RCC 7860 (cell line): ENCODE data around the gene ZNF500.
"Not testable (repeated sequence)": the region's sequence is repeated elsewhere in the genome, so short reads cannot be mapped to it uniquely, and the experiment has no call there.

ENCODE experiments used
- DNase-seq: peaks from one replicate; pipeline ENCODE4 v3.0.0-alpha.2; 2015; ENCODE audit warnings: low spot score
- FAIRE-seq: peaks from 2 replicates; lab custom pipeline; 2012; peaks lifted over from hg19 to GRCh38; lab: Jason Lieb, UNC

The ZNF500 gene

DNA sequence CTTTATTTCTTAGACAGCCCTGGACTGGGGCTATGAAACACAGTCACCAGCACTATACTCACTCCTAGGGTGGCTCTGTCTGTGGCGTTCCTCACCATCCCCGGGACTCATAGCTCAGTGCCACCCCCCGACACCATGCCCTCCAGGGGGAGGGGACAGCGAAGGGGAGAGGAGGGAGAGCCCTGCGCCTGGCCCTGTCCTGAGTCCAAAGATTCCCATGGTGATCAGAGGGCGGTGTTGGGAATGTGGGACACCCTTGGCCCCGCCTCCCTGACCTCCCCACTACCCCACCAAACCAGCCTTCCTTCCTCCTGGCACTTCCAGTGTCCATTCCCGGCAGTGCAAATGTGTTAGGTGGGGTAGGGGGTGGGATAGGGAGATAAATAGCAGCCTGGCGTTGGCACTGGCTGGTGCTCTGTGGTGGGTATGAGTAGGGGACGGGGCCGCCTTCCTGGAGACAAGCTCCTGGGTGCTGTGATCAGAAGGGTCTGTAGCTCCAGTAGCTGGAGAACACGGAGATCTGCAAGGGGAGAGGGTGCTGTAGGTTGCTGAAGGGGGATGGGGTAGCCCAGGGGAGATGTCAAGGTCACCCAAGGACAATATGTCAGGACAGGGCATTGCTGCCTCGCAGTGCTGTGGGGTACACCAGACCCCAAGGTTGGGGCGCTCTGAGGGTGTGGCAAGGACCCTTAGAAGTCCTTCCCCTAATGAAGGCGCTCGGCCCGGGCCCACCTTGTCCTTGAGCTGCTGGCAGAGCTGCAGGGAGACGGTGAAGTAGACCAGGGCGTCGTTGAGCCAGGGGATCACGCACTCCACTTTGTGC lies 30.2 kb upstream of the ZNF500 start:
- DNase-seq, result no peak

DNA sequence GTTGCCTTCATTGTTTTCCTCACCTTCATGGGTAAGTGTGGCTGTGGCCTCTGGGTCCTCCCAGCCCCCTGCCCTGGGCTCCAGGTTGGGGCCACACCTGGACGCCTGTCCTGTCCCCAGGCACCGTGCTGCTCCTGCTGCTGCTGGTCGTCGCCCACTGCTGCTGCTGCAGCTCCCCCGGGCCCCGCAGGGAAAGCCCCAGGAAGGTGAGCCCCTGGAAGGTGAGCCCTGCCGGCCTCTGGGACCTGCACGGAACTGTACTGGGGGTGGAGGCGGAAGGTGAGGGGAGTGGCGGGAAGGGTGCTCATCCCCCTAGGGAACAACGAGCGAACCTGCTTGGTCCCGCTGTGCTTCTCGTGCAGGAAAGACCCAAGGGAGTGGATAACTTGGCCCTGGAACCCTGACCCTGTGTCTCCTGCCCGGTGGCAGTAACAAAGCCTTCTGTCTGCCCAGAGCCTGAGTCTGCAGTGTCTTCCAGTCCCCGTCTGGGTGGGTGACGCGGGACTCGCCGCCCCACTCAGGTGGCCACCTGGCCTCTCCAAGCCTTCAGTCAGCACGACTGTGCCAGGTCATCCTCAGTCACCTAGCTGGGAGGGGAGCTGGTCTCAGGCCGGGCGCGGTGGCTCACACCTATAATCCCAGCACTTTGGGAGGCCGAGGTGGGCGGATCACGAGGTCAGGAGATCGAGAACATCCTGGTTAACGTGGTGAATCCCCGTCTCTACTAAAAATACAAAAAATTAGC lies 29.0 kb upstream of the ZNF500 start:
- no peak for DNase-seq
- no peak for FAIRE-seq

More for the DNA sequence above, 30.2 kb upstream of the ZNF500 start:
- no peak for FAIRE-seq

DNA sequence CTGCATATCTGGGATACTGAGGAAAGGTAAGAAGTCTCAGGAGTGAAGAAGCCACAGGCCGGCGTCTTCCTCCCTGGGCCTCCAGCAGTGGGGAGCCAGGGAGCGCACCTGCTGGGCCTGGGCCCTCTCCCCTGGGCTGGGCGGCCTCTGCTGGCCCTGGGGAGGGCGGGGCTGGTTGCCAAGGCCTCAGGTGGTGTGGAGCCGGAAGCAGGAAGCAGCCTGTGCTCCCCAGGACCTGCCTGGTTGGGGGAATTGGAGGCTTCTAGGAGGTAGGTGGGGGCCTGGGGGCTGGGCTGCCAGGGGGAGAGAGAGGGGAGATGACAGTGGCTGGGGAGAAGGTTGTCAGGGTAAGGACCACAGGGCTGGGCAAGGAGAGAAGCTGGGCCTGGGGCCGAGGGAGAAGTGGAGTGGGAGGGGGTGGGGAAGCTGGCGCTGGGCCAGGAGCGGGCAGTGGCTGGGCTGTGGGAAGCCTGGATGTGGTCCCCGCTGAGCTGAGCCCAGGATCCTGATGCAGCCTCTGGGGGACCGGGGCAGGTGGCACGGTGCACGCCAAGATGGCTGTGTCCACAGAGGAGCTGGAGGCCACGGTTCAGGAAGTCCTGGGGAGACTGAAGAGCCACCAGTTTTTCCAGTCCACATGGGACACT lies 28.3 kb upstream of the ZNF500 start, which contains the start of gene SMIM22:
Gene SMIM22, plus strand, starts transcription at position 189 of the 647 bp plus-strand sequence. Its CDS starts 366 bp downstream, at position 555.
- FAIRE-seq, result no peak
- no peak for DNase-seq

DNA sequence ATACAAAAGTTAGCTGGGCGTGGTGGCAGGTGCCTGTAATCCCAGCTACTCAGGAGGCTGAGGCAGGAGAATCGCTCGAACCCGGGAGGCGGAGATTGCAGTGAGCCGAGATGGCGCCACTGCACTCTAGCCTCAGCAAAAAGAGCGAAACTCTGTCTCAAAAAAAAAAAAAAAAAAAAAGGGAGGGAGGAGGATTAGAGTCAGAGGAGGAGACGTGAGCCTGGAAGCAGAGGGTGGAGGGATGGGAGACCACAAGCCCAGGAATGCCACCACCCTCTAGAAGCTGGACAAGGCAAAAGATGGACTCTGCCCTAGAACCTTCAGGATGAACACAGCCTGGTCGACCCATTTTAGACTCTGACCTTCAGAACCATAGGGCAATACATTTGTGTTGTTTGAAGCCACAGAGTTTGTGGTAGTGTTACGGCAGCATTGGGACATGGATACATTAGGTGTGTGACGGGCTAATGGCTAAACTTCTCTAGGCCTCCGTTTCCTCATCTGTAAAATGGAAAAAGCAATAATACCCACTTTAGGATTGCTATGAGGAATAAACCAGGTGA lies 26.1 kb upstream of the ZNF500 start:
- DNase-seq (no peak), FAIRE-seq (no peak)

DNA sequence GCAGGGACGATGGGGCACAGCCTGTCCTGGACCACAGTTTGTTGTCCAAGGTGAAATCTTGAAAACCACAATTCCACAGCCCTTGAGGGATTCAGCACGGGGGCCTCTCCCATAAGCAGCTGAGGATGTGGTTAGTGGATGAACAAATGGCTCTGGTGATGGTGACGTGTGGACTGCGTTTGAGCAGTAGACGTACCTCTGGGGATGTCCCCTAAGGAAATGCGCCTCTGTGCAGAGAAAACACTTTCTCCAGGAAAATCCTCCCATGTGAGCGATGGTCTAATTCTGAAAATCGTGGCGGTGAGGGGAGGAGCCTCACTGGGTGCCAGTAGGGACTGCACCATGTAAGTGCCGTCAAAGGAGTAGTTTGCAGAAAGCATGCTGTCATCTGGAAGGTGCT lies 23.9 kb upstream of the ZNF500 start:
- DNase-seq (no peak), FAIRE-seq (no peak)

DNA sequence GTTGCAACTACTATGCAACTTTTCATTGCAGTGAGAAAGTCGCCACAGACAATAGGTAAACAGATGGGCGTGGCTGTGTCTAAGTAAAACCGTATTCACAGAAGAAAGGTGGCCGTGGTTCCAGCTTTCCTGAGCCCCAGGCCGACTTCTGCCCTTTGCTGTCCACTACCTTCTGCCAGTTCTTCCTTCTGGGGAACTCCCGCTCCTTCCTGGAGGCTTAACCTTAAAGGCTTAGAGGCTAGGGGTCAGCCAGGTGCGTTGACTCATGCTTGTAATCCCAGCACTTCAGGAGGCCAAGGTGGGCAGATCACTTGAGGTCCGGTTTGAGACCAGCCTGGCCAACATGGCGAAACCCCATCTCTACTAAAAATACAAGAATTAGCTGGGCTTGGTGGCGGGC lies 23.3 kb upstream of the ZNF500 start:
- DNase-seq (no peak), FAIRE-seq (no peak)

DNA sequence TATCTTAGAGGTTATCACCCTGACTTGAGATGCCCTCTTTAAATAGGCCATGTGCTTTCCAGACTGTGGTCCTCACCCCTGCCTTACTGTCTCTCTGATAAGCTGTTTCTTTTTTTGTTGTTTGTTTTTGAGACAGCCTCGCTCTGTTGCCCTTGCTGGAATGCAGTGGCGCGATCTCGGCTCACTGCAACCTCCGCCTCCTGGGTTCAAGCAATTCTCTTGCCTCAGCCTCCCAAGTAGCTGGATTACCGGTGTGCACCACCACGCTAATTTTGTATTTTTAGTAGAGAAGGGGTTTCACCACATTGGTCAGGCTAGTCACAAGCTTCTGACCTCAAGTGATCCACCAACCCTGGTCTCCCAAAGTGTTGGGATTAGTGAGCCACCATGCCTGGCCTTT lies 21.9 kb upstream of the ZNF500 start:
- DNase-seq (no peak), FAIRE-seq (no peak)

DNA sequence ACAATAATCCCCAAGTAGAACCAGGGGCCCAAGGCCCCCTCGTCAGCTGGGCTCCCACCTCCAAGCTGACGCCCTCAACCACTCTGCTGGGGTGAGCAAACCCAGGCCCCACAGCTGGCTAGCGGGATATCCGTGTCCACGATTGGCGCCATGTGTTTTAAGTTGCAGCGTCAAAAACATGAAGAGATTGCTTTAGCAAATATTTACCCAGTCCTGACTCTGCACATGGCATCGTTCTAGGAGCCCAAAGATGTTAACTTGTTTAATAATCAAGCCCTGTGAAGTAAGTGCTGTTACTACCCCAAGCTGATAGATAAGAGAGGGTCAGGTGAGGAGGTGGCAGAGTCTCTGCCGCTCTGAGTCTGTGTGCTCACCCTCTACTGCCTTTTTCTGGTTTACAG lies 21.5 kb upstream of the ZNF500 start:
- no peak for DNase-seq
- FAIRE-seq, result no peak

DNA sequence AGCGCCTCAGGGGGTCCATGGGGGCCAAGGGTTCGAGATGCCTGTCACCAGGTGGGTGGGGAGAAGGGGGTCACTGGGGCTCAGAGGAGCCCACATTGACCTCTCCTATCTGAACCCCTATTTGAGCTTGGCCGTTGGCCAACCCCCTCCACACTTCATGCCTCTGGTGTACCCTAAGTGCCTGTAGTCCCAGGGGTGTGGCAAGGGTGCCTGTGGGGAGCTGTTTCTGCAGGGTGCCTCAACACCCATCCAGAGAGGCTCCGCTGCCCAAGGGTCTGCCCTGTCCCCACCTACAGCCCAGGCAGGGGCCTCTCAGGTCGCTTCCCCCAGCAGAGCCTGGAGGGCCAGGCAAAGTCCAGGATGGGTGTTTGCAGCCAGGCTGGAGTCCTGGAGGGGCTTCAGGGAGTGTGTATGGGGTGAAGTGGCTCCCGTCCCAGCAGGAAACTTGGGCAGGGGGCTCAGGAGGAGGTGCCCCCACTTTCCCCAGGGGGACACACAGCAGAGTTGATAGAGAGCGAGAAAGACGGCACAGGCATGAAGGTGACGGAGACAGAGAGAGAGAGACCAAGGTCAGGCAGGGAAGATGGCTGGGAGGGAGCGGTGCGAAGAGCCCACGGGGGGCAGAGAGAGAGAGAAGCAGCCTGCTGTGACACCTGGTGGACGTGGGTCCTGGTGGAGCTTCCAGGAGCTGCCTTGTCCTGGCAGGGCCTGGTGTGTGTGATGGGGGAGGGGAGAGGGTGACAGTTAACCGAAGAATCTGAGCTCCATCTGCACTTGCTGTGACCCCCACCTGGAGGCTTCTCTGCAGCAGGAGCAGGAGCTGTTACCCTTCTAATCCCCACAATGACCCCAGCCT lies 20.9 kb upstream of the ZNF500 start, which contains the start of gene SEPTIN12:
Gene SEPTIN12, minus strand, starts transcription at position 719 of the 856 bp plus-strand sequence. Its CDS starts 700 bp downstream, at position 19.
- FAIRE-seq (no peak), DNase-seq (no peak)

DNA sequence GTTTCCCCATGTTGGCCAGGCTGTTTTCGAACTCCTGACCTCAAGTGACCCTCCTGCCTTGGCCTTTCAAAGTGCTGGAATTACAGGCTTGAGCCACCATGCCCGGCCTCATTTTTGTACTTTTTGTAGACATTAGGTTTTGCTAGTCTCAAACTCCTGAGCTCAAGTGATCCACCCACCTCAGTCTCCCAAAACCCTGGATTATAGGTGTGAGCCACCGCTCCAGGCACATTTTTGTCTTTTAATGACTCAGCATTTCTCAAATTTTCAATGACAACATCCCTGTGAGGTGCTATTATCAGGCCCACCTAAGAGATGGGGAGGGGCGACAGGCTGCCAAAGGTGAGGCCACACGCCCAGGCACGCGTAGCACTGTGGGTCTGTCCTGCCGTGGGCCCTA lies 20.1 kb upstream of the ZNF500 start:
- DNase-seq, result no peak
- no peak for FAIRE-seq

DNA sequence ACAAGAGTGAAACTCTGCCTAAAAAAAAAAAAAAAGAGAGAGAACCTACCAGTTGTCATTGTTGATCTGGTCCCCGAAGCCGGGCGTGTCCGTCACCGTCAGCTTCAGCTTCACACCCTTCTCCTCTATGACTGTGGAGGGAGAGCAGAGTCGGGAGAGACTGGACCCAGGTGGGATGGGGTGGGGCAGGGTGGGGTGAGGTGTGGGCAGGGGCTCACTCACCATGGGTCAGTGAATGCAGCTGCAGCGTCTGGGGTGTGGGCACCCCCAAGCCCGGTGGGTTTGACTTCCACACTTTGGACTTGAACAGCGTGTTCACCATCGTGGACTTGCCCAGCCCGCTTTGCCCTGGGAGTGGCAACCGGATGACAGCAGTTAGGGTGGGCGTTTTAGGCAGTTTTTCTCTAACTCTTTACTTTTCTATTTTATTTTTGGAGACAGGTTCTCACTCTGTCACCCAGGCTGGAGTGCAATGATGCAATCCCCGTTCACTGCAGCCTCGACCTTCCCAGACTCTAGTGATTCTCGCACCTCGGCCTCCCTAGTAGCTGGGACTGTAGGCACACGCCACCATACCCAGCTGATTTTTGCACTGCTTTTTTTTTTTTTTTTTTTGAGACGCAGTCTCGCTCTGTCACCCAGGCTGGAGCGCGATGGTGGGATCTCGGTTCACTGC lies 18.9 kb upstream of the ZNF500 start:
- DNase-seq (no peak), FAIRE-seq (no peak)

DNA sequence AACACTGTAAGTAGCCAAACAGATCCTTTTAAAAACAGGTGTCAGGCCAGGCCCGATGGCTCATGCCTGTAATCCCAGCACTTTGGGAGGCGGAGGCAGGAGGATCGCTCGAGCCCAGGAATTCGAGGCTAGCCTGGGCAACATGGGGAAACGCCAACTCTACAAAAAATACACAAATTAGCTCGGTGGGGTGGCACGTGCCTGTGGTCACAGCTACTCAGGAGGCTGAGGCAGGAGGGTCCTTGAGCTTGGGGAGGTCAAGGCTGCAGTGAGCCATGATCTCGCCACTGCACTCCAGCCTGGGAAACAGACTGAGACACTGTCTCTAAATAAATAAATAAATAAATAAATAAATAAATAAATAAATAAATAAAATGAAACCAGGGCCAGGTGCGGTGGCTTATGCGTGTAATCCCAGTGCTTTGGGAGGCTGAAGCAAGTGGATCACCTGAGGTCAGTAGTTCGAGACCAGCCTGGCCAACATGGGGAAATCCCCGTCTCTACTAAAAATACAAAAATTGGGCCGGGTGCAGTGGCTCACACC lies 17.6 kb upstream of the ZNF500 start:
- not testable (repeated sequence) for DNase-seq, FAIRE-seq

DNA sequence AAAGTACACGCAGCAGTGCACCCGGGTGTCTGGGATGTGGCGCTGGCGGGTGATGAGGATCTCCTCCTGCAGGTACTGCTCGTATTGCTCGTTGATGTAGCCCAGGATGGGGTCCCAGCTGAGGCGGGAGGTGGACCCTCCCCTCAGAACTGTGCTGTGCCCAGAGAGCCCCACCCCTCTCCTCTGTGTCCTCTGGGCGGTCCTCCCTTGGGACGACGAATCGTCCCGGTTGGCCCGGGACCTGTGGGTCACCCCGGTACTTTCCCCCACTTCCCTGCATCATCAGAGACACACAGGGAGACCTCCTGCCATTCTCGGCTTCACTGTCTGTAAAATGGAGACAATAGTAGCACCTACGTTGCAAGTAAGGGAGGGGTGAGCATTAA lies 17.0 kb upstream of the ZNF500 start:
- DNase-seq, result no peak
- FAIRE-seq, result no peak

DNA sequence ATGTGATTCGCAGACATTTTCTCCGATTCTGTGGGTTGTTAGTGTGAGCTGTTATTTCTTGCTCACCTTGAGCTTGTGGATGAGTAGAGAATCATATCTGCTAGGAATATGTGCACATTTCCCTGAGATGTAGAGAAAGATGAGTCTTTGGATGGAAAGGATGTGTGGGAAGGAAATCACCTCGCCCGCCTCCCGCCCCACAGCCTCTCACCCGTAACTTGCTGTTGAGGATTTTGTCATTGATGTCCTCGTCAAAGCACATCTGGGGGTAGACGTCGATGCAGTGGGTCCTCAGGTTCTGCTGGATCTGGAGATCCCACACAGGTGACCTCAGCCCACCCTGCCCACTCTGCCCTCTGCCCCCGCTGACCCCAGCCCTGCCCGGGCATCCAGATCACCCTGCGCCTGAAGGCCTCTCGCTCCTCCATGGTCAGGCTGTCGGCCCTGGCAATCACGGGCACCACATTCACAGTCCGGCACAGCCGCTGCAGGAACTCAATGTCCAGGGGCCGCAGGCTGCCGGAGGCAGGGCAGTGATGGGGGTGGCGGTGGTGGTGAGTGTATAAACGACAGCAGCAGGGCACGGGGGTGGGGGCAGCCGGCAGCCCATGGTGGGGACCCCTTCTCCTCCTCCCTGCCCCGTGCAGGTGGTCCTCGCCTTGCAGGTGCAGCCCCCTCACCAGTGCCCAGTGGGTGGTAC lies 16.4 kb upstream of the ZNF500 start:
- DNase-seq (no peak), FAIRE-seq (no peak)

DNA sequence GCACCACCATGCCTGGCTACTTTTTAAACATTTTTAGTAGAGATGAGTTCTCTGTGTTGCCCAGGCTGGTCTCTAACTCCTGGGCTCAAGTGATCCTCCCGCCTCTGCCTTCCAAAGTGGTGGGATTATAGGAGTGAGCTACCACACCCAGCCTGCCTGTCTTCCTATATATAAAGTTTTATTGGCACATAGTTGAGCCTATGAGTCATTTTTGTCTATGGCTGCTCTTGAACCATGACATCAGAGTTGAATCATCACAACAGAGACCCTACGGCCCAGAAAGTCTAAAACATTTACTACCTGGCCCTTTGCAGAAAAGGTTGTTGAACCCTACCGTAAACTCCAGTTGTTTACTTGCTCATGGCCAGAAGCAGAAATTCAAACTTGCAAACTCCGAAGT lies 13.3 kb upstream of the ZNF500 start:
- DNase-seq (peak; percentile 44), FAIRE-seq (no peak)

DNA sequence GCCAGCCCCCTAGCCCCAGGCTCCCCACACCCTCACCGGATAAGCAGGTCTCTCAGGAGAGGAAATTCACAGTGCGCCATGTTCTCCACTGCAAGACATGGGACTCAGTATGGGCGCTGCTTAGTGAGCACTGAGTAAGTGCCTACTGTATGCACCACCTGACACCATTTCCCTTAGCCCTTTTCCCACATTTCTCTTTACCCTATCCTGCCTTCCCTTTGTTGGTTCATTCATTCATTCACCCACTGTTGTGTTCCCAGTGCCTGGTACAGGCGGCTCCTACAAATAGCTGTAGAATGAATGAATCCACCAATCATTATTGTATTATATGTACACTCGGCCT lies 11.1 kb upstream of the ZNF500 start:
- DNase-seq, result no peak
- FAIRE-seq, result no peak

DNA sequence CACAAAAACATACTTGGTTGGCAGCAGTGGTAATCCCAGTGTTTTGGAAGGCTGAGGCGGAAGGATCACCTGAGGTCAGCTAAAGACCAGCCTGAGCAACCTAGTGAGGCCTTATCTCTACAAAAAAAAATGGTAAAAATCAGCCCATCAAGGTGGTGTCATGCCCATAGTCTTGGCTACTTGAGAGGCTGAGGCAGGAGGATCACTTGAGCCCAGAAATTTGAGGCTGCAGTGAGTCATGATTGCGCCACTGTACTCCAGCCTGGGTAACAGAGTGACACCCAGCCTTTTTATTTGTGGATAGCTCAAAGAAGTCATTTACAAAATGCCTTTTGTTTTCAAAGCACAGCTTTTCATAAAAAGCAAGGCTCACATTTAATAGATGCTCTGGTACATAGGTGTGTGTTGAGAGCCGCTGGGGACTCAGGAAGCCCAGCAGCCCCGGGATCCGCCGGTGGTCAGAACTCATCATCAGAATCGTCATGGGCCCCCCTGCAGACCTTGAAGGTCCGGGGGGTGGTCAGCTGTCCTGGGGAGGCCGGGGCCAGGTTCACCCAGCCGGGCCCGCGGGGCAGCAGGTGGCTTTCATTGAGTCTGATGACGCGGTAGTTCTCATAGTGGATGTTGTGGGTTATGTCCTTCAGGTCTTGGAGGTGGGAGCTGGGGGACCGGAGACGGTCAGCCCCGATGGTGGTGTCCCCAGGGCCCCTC lies 10.5 kb upstream of the ZNF500 start:
- no peak for FAIRE-seq
- DNase-seq, result no peak

DNA sequence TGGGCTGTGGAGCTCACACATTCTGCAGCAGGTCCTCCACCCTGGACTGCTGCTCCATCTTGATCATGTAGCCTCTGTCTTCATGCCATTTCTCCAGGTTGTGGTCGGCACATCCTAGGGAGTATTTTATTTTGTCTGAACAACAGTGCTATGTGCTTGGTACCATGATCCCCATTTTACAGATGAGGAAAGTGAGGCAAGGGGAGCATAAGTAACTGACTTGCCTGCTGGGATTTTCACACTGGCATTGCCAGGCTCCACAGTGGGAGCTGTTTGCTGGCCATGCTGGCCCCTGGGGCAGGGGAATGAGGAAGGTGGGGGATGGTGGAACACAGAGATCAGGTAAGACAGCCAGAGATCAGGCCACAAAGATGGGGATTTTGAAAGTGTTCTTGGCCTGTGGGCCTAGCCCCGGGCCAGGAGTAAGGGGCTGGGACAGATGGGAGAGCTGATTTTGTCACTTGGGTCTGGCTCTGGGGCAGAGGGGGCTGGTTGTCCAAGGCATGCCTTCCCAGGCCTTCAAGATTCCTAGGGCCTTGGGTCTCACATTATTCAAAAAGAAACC lies 9.3 kb upstream of the ZNF500 start:
- FAIRE-seq (no peak), DNase-seq (no peak)
